Epidermal melanocyte (primary cell): ENCODE data around the gene NUMB.

Experiments used
- DNase-seq: peaks from one replicate; pipeline ENCODE4 v3.0.0; 2011; ENCODE audit warnings: low spot score; ENCODE audit not compliant: insufficient read length

Gene NUMB

GRCh38 chr14:73234029-73234428 lies 224.3 kb downstream of the NUMB start:
- DNase-seq: no peak

DNA sequence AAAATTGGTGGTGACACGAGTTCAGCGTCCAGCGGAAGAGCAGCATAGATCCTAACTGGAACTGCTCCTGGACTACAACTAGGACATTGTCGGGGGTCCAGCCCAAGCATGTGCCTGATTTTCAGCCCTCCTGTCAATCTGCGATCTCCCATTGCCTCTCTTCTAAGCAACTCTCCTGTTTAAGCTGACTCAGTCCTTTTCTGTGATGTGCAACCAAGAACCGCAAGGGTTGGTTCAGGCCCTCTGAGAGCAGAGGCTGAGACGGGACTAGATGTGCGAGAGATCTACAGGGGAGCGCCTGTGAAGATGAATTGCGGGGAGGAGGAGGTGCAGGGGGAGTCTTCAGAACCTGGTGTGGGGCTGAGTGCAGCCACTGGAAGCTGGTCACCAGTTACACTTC lies 224.8 kb downstream of the NUMB start:
- DNase-seq: no peak

GRCh38 chr14:73232984-73233383 lies 225.4 kb downstream of the NUMB start:
- DNase-seq: no peak

- DNase-seq: no peak
These were observed 226.1 kb downstream of the NUMB start for GRCh38 chr14:73231981-73232851.

DNA sequence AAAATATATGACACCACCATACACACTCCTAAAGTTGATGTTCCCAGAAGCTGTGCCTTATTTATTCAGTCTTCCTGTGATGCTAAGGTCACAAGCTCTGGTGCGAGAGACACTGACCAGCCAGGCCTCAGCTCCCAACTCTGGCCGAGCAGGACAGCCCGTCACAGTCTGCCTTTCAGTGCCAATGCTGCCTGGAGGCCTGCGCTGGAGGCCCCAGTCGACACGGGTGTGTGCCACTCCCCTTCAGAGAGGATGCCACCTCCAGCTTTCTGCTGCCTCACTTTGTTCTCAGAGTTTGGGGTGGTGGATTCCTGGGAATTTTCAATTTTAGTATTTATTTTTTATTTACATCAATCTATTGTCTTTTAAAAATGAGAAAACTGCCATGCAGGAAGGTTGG lies 228.3 kb downstream of the NUMB start:
- DNase-seq: no peak

DNA sequence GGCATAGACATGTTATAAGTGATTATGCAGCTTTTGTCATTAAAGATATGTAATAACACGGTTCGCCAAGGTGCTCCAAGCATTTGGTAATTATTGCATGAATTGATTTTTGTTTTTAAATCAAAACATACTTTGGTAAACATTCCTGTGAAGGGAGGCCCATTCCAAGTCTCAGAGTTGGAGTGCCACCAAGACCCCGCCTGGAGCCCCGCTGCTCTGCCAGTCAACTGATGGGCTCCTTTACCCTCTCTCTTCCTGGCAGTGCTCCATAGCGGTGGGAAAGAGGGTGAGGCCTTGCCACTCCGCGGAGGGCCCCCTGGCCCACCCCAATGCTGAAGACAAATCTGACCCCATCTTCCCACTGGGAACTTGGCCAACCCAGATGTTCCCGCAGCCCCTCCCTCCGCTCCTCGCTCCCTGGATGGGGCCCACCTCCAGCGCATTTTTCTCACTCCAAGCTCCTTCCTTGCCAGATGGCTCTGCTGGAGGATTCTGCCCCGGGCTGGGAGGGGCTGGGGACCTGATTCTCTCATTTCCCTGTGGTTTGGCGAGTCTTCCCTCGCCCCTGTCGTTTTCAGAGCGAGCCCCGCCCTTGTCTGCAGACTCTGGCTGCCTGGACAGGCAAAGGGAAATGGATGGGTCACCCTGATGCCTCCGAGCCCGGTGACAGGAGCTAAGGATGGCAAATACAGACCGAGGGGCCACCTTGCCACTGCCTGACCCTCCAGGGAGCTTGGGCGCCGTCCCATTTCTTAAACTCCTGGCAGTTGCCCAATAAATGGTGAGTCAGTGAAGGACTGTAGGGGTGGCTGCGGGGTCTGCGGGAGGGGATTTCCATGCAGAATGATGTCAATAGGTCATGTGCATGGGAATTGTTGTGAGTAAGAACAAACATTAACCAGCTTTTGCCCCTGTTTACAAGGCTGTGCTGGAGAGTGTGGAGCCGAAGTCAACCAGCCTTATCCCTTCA lies 230.2 kb downstream of the NUMB start:
- DNase-seq: no peak

DNA sequence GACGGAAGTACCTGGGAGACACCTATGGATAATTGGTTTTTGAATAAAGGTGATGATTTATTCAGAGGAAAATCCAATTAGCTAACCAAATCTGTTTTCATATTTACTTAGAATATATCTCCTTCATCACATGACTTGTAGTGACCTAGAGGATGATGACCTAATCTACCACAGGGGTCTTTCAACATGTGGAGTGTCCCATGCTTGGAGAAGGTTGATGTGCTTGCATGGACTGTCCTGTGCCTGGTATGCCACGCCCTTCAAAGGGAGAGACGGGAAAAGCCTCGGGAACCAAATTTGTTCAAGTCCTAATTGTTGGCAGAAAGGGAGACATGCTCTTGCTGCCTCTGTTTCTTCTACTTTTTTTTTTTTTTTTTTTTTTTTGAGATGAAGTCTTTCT lies 232.8 kb downstream of the NUMB start:
- no peak for DNase-seq
